ENCODE results near the gene SLC24A3. TPM values are rescaled to one million over a fixed set of nuclear protein-coding genes. Genes with fewer than 3 reads are reported as not detected.

Gene SLC24A3
- total and polyA plus RNA-seq, 7 donors: 0.92 to 20.8 (median 13.5) TPM

DNA sequence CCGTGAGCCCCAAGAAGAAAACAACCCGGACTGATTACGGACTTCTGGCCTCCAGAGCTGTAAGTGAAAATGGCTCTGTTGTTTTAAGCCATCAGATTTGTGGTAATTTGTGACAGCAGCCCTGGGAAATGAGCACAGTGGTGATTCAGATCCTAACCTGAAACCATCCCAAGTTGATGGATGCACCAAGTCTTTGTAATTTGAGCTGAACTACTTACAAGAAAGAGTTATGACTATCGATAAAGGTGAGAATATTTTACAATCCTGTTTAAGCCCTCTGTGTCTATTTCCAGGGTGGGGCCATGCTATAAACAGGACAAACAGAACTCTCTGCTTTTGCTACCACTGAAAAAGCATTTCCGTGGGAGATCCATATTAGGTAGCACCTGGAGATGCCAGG lies 526.5 kb downstream of the SLC24A3 start:
- Histone ChIP-seq H3K4me3 (no peak overlapping the region), H3K4me1 (no peaks in the 10 kb centered on the region), H3K27ac (no peak overlapping the region), H3K9me3 (no peaks in the 10 kb centered on the region), H3K27me3 (peaks cover 0 to 6% (median 0%) of the 10 kb centered on the region in 3 donors), H3K36me3 (no peaks in the 10 kb centered on the region)
- WGBS, 2 donors: 41 to 78% methylated on average over 5 of the region's 5 CpGs
- no peak for TF ChIP-seq POLR2AphosphoS5 (IDR thresholded peaks at IDR 0.05)
- TF ChIP-seq, protein P1, sequence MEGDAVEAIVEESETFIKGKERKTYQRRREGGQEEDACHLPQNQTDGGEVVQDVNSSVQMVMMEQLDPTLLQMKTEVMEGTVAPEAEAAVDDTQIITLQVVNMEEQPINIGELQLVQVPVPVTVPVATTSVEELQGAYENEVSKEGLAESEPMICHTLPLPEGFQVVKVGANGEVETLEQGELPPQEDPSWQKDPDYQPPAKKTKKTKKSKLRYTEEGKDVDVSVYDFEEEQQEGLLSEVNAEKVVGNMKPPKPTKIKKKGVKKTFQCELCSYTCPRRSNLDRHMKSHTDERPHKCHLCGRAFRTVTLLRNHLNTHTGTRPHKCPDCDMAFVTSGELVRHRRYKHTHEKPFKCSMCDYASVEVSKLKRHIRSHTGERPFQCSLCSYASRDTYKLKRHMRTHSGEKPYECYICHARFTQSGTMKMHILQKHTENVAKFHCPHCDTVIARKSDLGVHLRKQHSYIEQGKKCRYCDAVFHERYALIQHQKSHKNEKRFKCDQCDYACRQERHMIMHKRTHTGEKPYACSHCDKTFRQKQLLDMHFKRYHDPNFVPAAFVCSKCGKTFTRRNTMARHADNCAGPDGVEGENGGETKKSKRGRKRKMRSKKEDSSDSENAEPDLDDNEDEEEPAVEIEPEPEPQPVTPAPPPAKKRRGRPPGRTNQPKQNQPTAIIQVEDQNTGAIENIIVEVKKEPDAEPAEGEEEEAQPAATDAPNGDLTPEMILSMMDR (IDR thresholded peaks at IDR 0.05): no peak
- intact Hi-C loops (cut with DNase I): no loop called here
- DNase-seq: no peak

DNA sequence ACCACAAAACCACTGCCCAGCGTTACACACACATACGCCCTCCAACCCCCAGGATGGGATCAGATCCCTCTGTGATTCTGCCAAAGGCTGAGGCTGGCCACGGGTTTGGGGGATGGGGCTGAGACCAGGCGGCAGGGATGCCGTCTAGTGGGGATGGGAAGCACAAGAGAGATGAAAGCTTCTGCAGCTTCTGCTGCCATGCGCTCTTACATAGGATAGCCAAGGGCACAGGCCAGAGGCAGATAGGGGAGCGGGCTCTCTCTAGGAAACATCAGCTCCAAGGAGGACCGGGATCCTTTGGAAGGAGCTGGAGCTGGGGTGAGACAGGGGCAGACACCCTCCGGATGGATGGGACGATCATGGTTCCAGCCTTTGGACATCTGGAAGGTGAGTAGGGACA lies 526.9 kb downstream of the SLC24A3 start:
- intact Hi-C loops (cut with DNase I): no loop called here
- H3K27ac ChIP-seq: no peak overlapping the region
- H3K27me3 ChIP-seq: peaks cover 0 to 6% (median 0%) of the 10 kb centered on the region in 3 donors
- no peaks in the 10 kb centered on the region for H3K36me3 ChIP-seq
- no peaks in the 10 kb centered on the region for H3K4me1 ChIP-seq
- TF ChIP-seq, protein P1 (IDR thresholded peaks at IDR 0.05): no peak
- no peak for TF ChIP-seq POLR2A (IDR thresholded peaks at IDR 0.05)
- no peak for TF ChIP-seq EP300 (IDR thresholded peaks at IDR 0.05)
- TF ChIP-seq POLR2AphosphoS5 (IDR thresholded peaks at IDR 0.05): no peak
- H3K4me3 ChIP-seq: no peak overlapping the region
- no peaks in the 10 kb centered on the region for H3K9me3 ChIP-seq
- no peak for DNase-seq
- 77 to 88% methylated on average over 10 of the region's 10 CpGs for WGBS, 2 donors

DNA sequence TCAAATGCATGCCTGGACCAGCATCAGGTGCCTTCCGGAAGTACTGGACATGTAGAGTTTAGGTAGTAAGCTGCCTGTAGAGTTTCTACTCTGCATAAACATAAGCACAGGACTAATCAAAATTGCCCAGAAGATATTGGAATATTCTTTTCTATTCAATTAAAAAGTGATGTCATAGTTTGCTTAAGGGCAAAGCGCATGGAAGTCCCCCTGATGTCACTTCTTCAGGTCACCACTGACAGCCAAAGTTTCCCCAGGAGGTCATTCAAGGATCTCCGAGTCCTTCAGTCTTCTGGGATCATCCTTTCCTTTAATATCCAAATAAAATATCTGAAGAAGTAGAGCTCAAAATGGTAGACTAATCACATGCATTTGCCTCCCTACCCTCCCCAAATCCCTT lies 528.1 kb downstream of the SLC24A3 start:
- no peak overlapping the region for H3K4me3 ChIP-seq
- TF ChIP-seq POLR2AphosphoS5 (IDR thresholded peaks at IDR 0.05) (no peak), EP300 (IDR thresholded peaks at IDR 0.05) (no peak), POLR2A (IDR thresholded peaks at IDR 0.05) (no peak)
- TF ChIP-seq, protein P1 (IDR thresholded peaks at IDR 0.05): no peak
- H3K4me1 ChIP-seq: no peaks in the 10 kb centered on the region
- intact Hi-C loops (cut with DNase I): no loop called here
- no peak overlapping the region for H3K27ac ChIP-seq
- peaks cover 0 to 6% (median 0%) of the 10 kb centered on the region in 3 donors for H3K27me3 ChIP-seq
- WGBS, 2 donors: 80 to 97% methylated on average over 3 of the region's 3 CpGs
- H3K9me3 ChIP-seq: peaks cover 0 to under 1% (median 0%) of the 10 kb centered on the region in 4 donors
- DNase-seq: no peak
- H3K36me3 ChIP-seq: no peaks in the 10 kb centered on the region

DNA sequence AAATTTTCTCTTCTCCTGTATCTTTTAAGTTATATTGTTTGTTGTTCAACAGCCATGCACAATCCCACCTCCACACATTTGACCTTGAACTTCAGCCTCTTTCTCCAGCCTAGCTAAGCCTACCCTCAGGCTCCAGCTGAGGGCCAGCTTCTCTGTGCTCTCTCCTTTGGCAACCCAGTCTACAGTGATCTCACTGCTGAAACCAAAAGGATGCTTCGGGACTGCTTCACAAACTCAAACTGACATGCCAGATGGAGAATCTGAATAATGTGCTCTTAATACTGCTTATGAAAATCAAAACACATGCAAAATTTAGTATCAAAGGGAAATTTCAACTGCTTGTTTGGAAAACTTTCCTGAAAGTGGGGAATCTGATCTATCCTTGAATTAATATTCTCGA lies 529.5 kb downstream of the SLC24A3 start:
- H3K9me3 ChIP-seq: peaks cover 0 to 4% (median 0%) of the 10 kb centered on the region in 4 donors
- DNase-seq: no peak
- peaks cover 0 to 6% (median 0%) of the 10 kb centered on the region in 3 donors for H3K27me3 ChIP-seq
- H3K4me1 ChIP-seq: no peaks in the 10 kb centered on the region
- H3K4me3 ChIP-seq: no peak overlapping the region
- TF ChIP-seq POLR2A (IDR thresholded peaks at IDR 0.05): no peak
- H3K36me3 ChIP-seq: no peaks in the 10 kb centered on the region
- intact Hi-C loops (cut with DNase I): no loop called here
- WGBS, 2 donors: 83 to 93% methylated on average over 2 of the region's 2 CpGs
- H3K27ac ChIP-seq: no peak overlapping the region

DNA sequence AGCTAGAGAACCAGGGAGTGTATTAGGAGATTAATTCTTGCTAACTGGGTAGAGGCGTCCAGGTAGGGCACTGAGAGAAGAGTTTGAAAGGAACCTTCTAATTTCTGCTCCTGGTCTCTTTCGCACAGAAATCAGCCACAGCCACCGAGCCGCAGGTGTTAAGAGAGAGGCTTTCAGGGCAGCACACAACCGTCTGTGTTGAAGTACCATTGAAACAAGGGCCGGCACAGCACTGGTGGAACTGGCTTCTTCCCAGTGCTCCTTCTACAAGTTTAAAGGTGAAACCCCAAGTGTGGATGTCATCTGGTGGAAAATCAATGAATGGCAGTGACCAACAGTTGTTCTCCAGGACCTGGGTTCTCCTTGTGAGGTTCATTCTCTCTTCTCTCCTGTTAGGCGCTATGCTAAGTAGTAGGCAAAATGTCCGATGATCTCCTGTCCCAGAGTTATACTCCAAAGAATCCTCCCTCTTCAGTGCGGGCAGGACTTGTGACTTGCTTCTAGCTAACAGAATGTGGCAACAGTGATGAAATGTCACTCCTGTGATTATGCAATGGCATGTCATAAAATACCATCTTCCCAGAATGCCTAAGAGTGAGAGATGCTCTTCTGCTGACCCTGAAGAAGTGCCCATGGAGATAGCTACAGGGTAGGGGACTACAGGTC lies 530.7 kb downstream of the SLC24A3 start:
- Histone ChIP-seq H3K27ac (no peak overlapping the region), H3K9me3 (peaks cover 0 to 4% (median 0%) of the 10 kb centered on the region in 4 donors), H3K36me3 (no peaks in the 10 kb centered on the region), H3K4me1 (no peaks in the 10 kb centered on the region), H3K27me3 (peaks cover 0 to 6% (median 0%) of the 10 kb centered on the region in 3 donors), H3K4me3 (no peak overlapping the region)
- intact Hi-C loops (cut with DNase I): no loop called here
- WGBS, 2 donors: 84 to 87% methylated on average over 9 of the region's 9 CpGs
- DNase-seq: no peak
- TF ChIP-seq POLR2AphosphoS5 (IDR thresholded peaks at IDR 0.05) (no peak), EP300 (IDR thresholded peaks at IDR 0.05) (no peak)

DNA sequence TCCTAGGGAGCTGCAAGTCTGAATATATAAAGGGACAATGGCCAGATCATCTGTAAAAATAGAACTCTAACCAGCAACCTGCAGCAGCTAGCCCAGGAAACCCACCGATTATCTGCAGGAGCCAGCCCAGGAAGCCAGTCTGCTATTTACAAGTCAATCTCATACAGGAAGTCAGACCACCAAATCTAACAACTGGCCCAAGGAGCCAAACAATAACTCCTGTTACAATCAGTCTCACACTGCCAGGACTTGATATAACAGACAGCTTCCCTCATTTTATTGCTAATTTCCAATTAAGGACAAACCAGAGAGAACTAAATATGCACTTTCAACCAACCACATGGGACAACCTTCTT lies 531.2 kb downstream of the SLC24A3 start:
- Histone ChIP-seq H3K4me1 (no peaks in the 10 kb centered on the region), H3K27ac (no peak overlapping the region), H3K9me3 (peaks cover 0 to 4% (median 0%) of the 10 kb centered on the region in 4 donors), H3K27me3 (peaks cover 0 to 6% (median 0%) of the 10 kb centered on the region in 3 donors), H3K36me3 (no peaks in the 10 kb centered on the region), H3K4me3 (no peak overlapping the region)
- intact Hi-C loops (cut with DNase I): no loop called here
- no peak for DNase-seq
- WGBS, 2 donors: 28 to 81% methylated on average over 1 of the region's 1 CpG
- no peak for TF ChIP-seq POLR2A (IDR thresholded peaks at IDR 0.05)
- TF ChIP-seq EP300 (IDR thresholded peaks at IDR 0.05): no peak
- TF ChIP-seq POLR2AphosphoS5 (IDR thresholded peaks at IDR 0.05): no peak
- TF ChIP-seq, protein P1 (IDR thresholded peaks at IDR 0.05): no peak

All from sigmoid colon (tissue), 7 donors.